ENCODE results near the gene TNFSF4. TPM values are rescaled to one million over a fixed set of nuclear protein-coding genes. Genes with fewer than 3 reads are reported as not detected.

TNFSF4 gene
- total RNA-seq, 1 experiment from 2014 or later: 0.89 TPM

DNA sequence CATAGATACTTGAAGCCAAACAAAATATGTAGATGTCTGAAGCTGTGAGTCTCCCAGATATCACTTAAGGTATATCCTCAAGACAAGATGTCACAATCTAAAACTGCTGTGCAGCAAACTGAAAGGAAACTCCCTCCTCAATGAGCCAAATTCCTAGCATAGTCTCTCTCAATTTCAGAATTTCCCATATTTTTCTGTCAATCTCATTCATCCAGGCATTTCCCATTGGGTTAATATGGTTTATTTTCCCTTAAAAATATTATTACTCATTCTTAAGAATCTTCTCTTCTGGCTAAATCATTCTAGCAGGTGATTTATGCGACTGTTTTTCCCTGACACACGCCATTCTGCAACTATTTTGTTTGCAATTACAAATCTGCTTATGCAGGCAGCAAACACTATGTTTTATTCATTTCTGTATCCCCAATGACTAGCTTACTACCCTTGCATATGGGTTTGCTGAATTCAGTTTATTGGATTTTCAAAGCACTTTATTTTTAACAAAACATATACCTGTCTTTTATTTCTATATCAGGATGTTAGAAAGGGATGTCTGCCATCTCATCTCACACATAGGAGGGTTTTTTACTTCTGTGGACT is 69.9 kb downstream of the TNFSF4 start:
- Histone ChIP-seq H3K27ac (ENCODE audit: low read depth, low read length) (no peak overlapping the region), H3K9me2 (ENCODE audit: insufficient read depth) (no peaks in the 10 kb centered on the region), H3K4me1 (ENCODE audit: control insufficient read depth in 1 of 2, insufficient read depth in 2 of 2, low read length in 2 of 2) (no peaks in the 10 kb centered on the region; a peak in 1 of 4 replicates), H3K9ac (ENCODE audit: low read length) (no peak overlapping the region), H3K9me3 (ENCODE audit: control insufficient read depth in 1 of 2, insufficient read depth in 1 of 2, low read depth in 1 of 2, low read length in 2 of 2) (no peaks in the 10 kb centered on the region), H3K79me2 (ENCODE audit: insufficient read depth, low read length) (no peaks in the 10 kb centered on the region), H3K4me3 (replicated peaks in 1 of 2; ENCODE audit: low read depth in 1 of 2, low read length in 2 of 2) (no peak overlapping the region), H2AFZ (ENCODE audit: low read depth, low read length, poor library complexity, severe bottlenecking) (no peak overlapping the region), H3K4me2 (ENCODE audit: low read length) (no peak overlapping the region), H3K27me3 (ENCODE audit: insufficient read depth, low read length) (no peaks in the 10 kb centered on the region), H4K20me1 (ENCODE audit: insufficient read depth) (no peaks in the 10 kb centered on the region), H3K36me3 (ENCODE audit: control insufficient read depth in 1 of 2, insufficient read depth in 2 of 2, low read length in 2 of 2) (no peaks in the 10 kb centered on the region)
- no peak for DNase-seq (ENCODE audit: low read depth, low spot score)
- BruUV-seq (replicated peaks): no TSS peak
- POLR2A ChIA-PET: no interaction called here
- intact Hi-C loops (cut with micrococcal nuclease): no loop called here
- TF ChIP-seq, protein P1, sequence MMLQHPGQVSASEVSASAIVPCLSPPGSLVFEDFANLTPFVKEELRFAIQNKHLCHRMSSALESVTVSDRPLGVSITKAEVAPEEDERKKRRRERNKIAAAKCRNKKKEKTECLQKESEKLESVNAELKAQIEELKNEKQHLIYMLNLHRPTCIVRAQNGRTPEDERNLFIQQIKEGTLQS (IDR thresholded peaks at IDR 0.05): no peak
- TF ChIP-seq POLR2A (IDR thresholded peaks at IDR 0.05; ENCODE audit: borderline replicate concordance, extremely low read depth, insufficient read depth, insufficient read length) (no peak), CBX3 (IDR thresholded peaks at IDR 0.05; ENCODE audit: low read depth) (no peak), SP1 (IDR thresholded peaks at IDR 0.05; ENCODE audit: low read depth) (no peak)
- TF ChIP-seq, protein P2, sequence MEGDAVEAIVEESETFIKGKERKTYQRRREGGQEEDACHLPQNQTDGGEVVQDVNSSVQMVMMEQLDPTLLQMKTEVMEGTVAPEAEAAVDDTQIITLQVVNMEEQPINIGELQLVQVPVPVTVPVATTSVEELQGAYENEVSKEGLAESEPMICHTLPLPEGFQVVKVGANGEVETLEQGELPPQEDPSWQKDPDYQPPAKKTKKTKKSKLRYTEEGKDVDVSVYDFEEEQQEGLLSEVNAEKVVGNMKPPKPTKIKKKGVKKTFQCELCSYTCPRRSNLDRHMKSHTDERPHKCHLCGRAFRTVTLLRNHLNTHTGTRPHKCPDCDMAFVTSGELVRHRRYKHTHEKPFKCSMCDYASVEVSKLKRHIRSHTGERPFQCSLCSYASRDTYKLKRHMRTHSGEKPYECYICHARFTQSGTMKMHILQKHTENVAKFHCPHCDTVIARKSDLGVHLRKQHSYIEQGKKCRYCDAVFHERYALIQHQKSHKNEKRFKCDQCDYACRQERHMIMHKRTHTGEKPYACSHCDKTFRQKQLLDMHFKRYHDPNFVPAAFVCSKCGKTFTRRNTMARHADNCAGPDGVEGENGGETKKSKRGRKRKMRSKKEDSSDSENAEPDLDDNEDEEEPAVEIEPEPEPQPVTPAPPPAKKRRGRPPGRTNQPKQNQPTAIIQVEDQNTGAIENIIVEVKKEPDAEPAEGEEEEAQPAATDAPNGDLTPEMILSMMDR (IDR thresholded peaks at IDR 0.05 in 2 of 3, conservative IDR thresholded peaks at IDR 0.05 in 1 of 3; ENCODE audit: borderline replicate concordance in 1 of 3, insufficient read depth in 1 of 3, low read depth in 2 of 3, low read length in 2 of 3): no peak
- CTCF ChIA-PET: no interaction called here
- RAD21 ChIA-PET (ENCODE audit: low non-redundant PET in 1 of 2, low total read pairs in 2 of 2, uncharacterized antibody in 2 of 2, unreplicated experiment in 2 of 2): no interaction called here
- no peak for ATAC-seq

DNA sequence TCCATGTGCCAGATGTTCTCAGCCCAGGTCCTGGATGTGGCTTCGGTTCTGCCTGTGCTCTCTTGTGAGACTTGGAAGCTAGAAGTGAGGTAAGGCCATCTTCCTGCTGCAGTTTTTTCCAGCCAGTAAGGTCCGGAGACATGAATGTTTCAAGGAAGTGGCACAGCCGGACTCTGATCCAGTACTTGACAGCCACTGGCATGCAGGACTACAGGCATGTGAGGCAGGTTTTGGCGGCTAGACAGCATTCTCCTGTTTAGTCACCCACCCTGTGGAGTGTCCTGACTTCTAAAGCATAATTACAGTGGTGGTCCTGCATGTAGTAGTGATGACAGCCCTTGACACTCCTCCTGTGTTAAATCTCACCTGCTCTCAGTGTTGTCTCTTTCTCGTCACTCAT is 72.3 kb downstream of the TNFSF4 start:
- RAD21 ChIA-PET (ENCODE audit: low non-redundant PET in 1 of 2, low total read pairs in 2 of 2, uncharacterized antibody in 2 of 2, unreplicated experiment in 2 of 2): no interaction called here
- BruUV-seq (replicated peaks): no TSS peak
- POLR2A ChIA-PET: no interaction called here
- Histone ChIP-seq H3K79me2 (ENCODE audit: insufficient read depth, low read length) (no peaks in the 10 kb centered on the region), H3K4me2 (ENCODE audit: low read length) (no peak overlapping the region), H3K4me1 (ENCODE audit: control insufficient read depth in 1 of 2, insufficient read depth in 2 of 2, low read length in 2 of 2) (no peaks in the 10 kb centered on the region; a peak in 1 of 4 replicates), H3K9me2 (ENCODE audit: insufficient read depth) (no peaks in the 10 kb centered on the region), H3K36me3 (ENCODE audit: control insufficient read depth in 1 of 2, insufficient read depth in 2 of 2, low read length in 2 of 2) (no peaks in the 10 kb centered on the region), H3K27ac (ENCODE audit: low read depth, low read length) (no peak overlapping the region), H3K27me3 (ENCODE audit: insufficient read depth, low read length) (no peaks in the 10 kb centered on the region), H3K9me3 (ENCODE audit: control insufficient read depth in 1 of 2, insufficient read depth in 1 of 2, low read depth in 1 of 2, low read length in 2 of 2) (no peaks in the 10 kb centered on the region), H3K9ac (ENCODE audit: low read length) (no peak overlapping the region), H3K4me3 (replicated peaks in 1 of 2; ENCODE audit: low read depth in 1 of 2, low read length in 2 of 2) (no peak overlapping the region), H2AFZ (ENCODE audit: low read depth, low read length, poor library complexity, severe bottlenecking) (no peak overlapping the region), H4K20me1 (ENCODE audit: insufficient read depth) (no peaks in the 10 kb centered on the region)
- ATAC-seq (no peak), DNase-seq (ENCODE audit: low read depth, low spot score) (no peak)
- TF ChIP-seq TCF7L2 (IDR thresholded peaks at IDR 0.05; ENCODE audit: borderline replicate concordance, extremely low read depth, insufficient read depth, insufficient read length): no peak
- TF ChIP-seq ZFX (IDR thresholded peaks at IDR 0.05): no peak
- no peak for TF ChIP-seq YY1 (IDR thresholded peaks at IDR 0.05; ENCODE audit: extremely low read depth, insufficient replicate concordance, low read depth, low read length)
- no peak for TF ChIP-seq RAD21 (IDR thresholded peaks at IDR 0.05; ENCODE audit: low read depth)
- TF ChIP-seq EGR1 (IDR thresholded peaks at IDR 0.05; ENCODE audit: low read depth): no peak
- TF ChIP-seq ELF1 (IDR thresholded peaks at IDR 0.05; ENCODE audit: borderline replicate concordance, low read depth): no peak
- TF ChIP-seq, protein P3, sequence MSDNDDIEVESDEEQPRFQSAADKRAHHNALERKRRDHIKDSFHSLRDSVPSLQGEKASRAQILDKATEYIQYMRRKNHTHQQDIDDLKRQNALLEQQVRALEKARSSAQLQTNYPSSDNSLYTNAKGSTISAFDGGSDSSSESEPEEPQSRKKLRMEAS (IDR thresholded peaks at IDR 0.05): no peak
- no peak for TF ChIP-seq FOSL1 (IDR thresholded peaks at IDR 0.05; ENCODE audit: low read depth)
- TF ChIP-seq EZH2 (IDR thresholded peaks at IDR 0.05): no peak
- TF ChIP-seq SP1 (IDR thresholded peaks at IDR 0.05; ENCODE audit: low read depth): no peak
- intact Hi-C loops (cut with micrococcal nuclease): no loop called here
- CTCF ChIA-PET: no interaction called here
